H54 (cell line): ENCODE results near the gene FOXF2.

ENCODE experiments used
- DNase-seq: peaks from one replicate; pipeline ENCODE4 v3.0.0; 2011; ENCODE audit warnings: low spot score, mixed read lengths; ENCODE audit not compliant: insufficient read length
- FAIRE-seq: peaks from 3 replicates; lab custom pipeline; 2011; peaks lifted over from hg19 to GRCh38; lab: Jason Lieb, UNC
- POLR2A ChIP-seq: IDR thresholded peaks from 2 replicates; pipeline ENCODE4 v1.6.1; 2011; ENCODE audit warnings: low read depth, mild to moderate bottlenecking, low read length

The FOXF2 gene

GRCh38 chr6:1420382-1420781 is 31.0 kb downstream of the FOXF2 start:
- no peak for TF ChIP-seq POLR2A
- FAIRE-seq (no peak), DNase-seq (no peak)

- no peak for TF ChIP-seq POLR2A
- FAIRE-seq = no peak
- DNase-seq = no peak
Observed at GRCh38 chr6:1422290-1422689, 32.9 kb downstream of the FOXF2 start.

- no peak for FAIRE-seq
- TF ChIP-seq POLR2A = no peak
Observed at GRCh38 chr6:1423578-1423977, 34.2 kb downstream of the FOXF2 start.

GRCh38 chr6:1424306-1424927 is 35.0 kb downstream of the FOXF2 start:
- no peak for FAIRE-seq
- TF ChIP-seq POLR2A = no peak
- DNase-seq = peak; percentile 53

More at GRCh38 chr6:1423578-1423977, 34.2 kb downstream of the FOXF2 start:
- no peak for DNase-seq

GRCh38 chr6:1426416-1426815 is 37.0 kb downstream of the FOXF2 start:
- DNase-seq = no peak
- no peak for TF ChIP-seq POLR2A
- FAIRE-seq = no peak

- TF ChIP-seq POLR2A = no peak
- DNase-seq (no peak), FAIRE-seq (no peak)
Observed at GRCh38 chr6:1435806-1436205, 46.4 kb downstream of the FOXF2 start.

GRCh38 chr6:1436334-1437306 is 47.2 kb downstream of the FOXF2 start:
- peak; percentile 60 for DNase-seq

GRCh38 chr6:1437553-1438406 is 48.4 kb downstream of the FOXF2 start:
- no peak for FAIRE-seq
- TF ChIP-seq POLR2A = no peak
- no peak for DNase-seq

More at GRCh38 chr6:1436334-1437306, 47.2 kb downstream of the FOXF2 start:
- peak; percentile 81 for FAIRE-seq
- TF ChIP-seq POLR2A = no peak

GRCh38 chr6:1438471-1438881 is 49.1 kb downstream of the FOXF2 start:
- DNase-seq (no peak), FAIRE-seq (no peak)
- TF ChIP-seq POLR2A = no peak

- TF ChIP-seq POLR2A = no peak
- FAIRE-seq = no peak
- DNase-seq = no peak
Observed at GRCh38 chr6:1439349-1439748, 50.0 kb downstream of the FOXF2 start.

- DNase-seq = no peak
- no peak for TF ChIP-seq POLR2A
- no peak for FAIRE-seq
Observed at GRCh38 chr6:1442929-1443328, 53.6 kb downstream of the FOXF2 start.
